HL-60 (cell line): ENCODE measurements around the gene PTPRN2.

Experiments used
- CTCF ChIP-seq: IDR thresholded peaks from one replicate; pipeline ENCODE4 v1.5.1; 2011; ENCODE audit warnings: low read length, control low read depth, inconsistent platforms; ENCODE audit not compliant: insufficient read depth
- GABPA ChIP-seq: IDR thresholded peaks from 2 replicates; pipeline ENCODE4 v1.6.1; 2012; ENCODE audit warnings: low read depth
- POLR2AphosphoS5 ChIP-seq: IDR thresholded peaks from 2 replicates; pipeline ENCODE4 v1.6.1; 2012; ENCODE audit warnings: low read depth
- REST ChIP-seq: IDR thresholded peaks from 2 replicates; pipeline ENCODE4 v1.6.1; 2012; ENCODE audit warnings: low read depth; ENCODE audit not compliant: insufficient replicate concordance
- SPI1 ChIP-seq: IDR thresholded peaks from 2 replicates; pipeline ENCODE4 v1.6.1; 2012; ENCODE audit warnings: low read depth, mild to moderate bottlenecking, borderline replicate concordance

GRCh38 chr7:158111906-158112570 lies 475.6 kb downstream of the PTPRN2 start:
- TF ChIP-seq CTCF (no peak), POLR2AphosphoS5 (no peak), REST (no peak), GABPA (no peak), SPI1 (no peak)
